G401.6 (cell line): Measurements from ENCODE around the gene PRPF19.

Experiments used
- FAIRE-seq: peaks from 2 replicates; lab custom pipeline; 2012; peaks lifted over from hg19 to GRCh38; lab: Jason Lieb, UNC

Gene PRPF19

GRCh38 chr11:60937144-60937527 lies 30.8 kb upstream of the PRPF19 start:
- FAIRE-seq: no peak

GRCh38 chr11:60936467-60937143 lies 30.2 kb upstream of the PRPF19 start:
- FAIRE-seq: no peak

GRCh38 chr11:60935676-60936442 lies 29.5 kb upstream of the PRPF19 start:
- no peak for FAIRE-seq

- FAIRE-seq: no peak
Measured at GRCh38 chr11:60934790-60935605, 28.6 kb upstream of the PRPF19 start.

- FAIRE-seq: no peak
Measured at GRCh38 chr11:60934124-60934789, 27.9 kb upstream of the PRPF19 start.

- no peak for FAIRE-seq
Measured at GRCh38 chr11:60933416-60934123, 27.2 kb upstream of the PRPF19 start.

GRCh38 chr11:60932605-60933356 lies 26.4 kb upstream of the PRPF19 start:
- no peak for FAIRE-seq

GRCh38 chr11:60931917-60932316 lies 25.5 kb upstream of the PRPF19 start:
- no peak for FAIRE-seq

- FAIRE-seq: no peak
Measured at GRCh38 chr11:60930394-60930793, 24.0 kb upstream of the PRPF19 start.

- no peak for FAIRE-seq
Measured at GRCh38 chr11:60929764-60930163, 23.4 kb upstream of the PRPF19 start.

- FAIRE-seq: no peak
Measured at GRCh38 chr11:60928563-60929001, 22.2 kb upstream of the PRPF19 start.

GRCh38 chr11:60927600-60927999 lies 21.2 kb upstream of the PRPF19 start:
- no peak for FAIRE-seq

- FAIRE-seq: no peak
Measured at GRCh38 chr11:60927061-60927592, 20.7 kb upstream of the PRPF19 start.

GRCh38 chr11:60926500-60926899 lies 20.1 kb upstream of the PRPF19 start:
- FAIRE-seq: no peak

- FAIRE-seq: no peak
Measured at GRCh38 chr11:60925868-60926267, 19.5 kb upstream of the PRPF19 start.

- FAIRE-seq: no peak
Measured at GRCh38 chr11:60924906-60925853, 18.8 kb upstream of the PRPF19 start.

- no peak for FAIRE-seq
Measured at GRCh38 chr11:60924110-60924905, 17.9 kb upstream of the PRPF19 start, which contains the start of gene TMEM132A. Gene TMEM132A (plus strand): TSS chr11:60924460. CDS start chr11:60924634, 174 bp downstream.

GRCh38 chr11:60923800-60924109 lies 17.4 kb upstream of the PRPF19 start:
- FAIRE-seq: no peak

- no peak for FAIRE-seq
Measured at GRCh38 chr11:60923326-60923725, 16.9 kb upstream of the PRPF19 start.
